Liver (tissue), 9 donors: ENCODE data around the gene PHKG2. TPM values are rescaled to one million over a fixed set of nuclear protein-coding genes. Genes with fewer than 3 reads are reported as not detected.

Experiments
- DNase-seq: peaks from one replicate; pipeline ENCODE4 v3.0.0-alpha.2; 2017; ENCODE audit warnings: low spot score
- H3K27ac ChIP-seq, 2 donors: one replicate each; pipeline ENCODE4 v1.7.0; 2013; ENCODE audit warnings: inconsistent platforms in 2 of 2, low read length in 2 of 2, control low read depth in 1 of 2, low read depth in 1 of 2, mild to moderate bottlenecking in 1 of 2
- H3K27me3 ChIP-seq, 4 donors: one replicate each; pipeline versions ENCODE4 v1.6.1 to v1.7.0; 2013; ENCODE audit warnings: low read length in 3 of 4, inconsistent platforms in 1 of 4, mild to moderate bottlenecking in 1 of 4, moderate library complexity in 1 of 4; ENCODE audit not compliant: control insufficient read depth in 4 of 4, insufficient read depth in 4 of 4
- H3K36me3 ChIP-seq, 4 donors: one replicate each; pipeline versions ENCODE4 v1.6.1 to v1.7.0; 2013; ENCODE audit warnings: low read length in 3 of 4, mild to moderate bottlenecking in 3 of 4, low read depth in 1 of 4, moderate library complexity in 1 of 4; ENCODE audit not compliant: control insufficient read depth in 4 of 4, insufficient read depth in 3 of 4
- H3K4me1 ChIP-seq, 4 donors: one replicate each; pipeline versions ENCODE4 v1.6.1 to v1.7.0; 2013; ENCODE audit warnings: low read length in 3 of 4, mild to moderate bottlenecking in 3 of 4, moderate library complexity in 1 of 4; ENCODE audit not compliant: control insufficient read depth in 4 of 4, insufficient read depth in 4 of 4
- H3K4me3 ChIP-seq, 3 donors: one replicate each; pipeline versions ENCODE4 v1.6.1 to v1.7.0; 2013; ENCODE audit warnings: low read length in 3 of 3, control low read depth in 1 of 3, low read depth in 1 of 3, mild to moderate bottlenecking in 1 of 3
- H3K9ac ChIP-seq, 2 donors: one replicate each; pipeline ENCODE4 v1.7.0; 2013; ENCODE audit warnings: low read length in 2 of 2, mild to moderate bottlenecking in 2 of 2, moderate library complexity in 2 of 2, control low read depth in 1 of 2, low read depth in 1 of 2
- H3K9me3 ChIP-seq, 4 donors: one replicate each; pipeline versions ENCODE4 v1.6.1 to v1.7.0; 2013; ENCODE audit warnings: low read length in 3 of 4; ENCODE audit not compliant: control insufficient read depth in 4 of 4
- CTCF ChIP-seq: fragments of 150-350 bp; IDR thresholded peaks from 2 replicates; pipeline ENCODE4 v1.5.1; 2017; ENCODE audit warnings: improper control_type of control experiment, low read depth, low read length; ENCODE audit not compliant: missing input control
- EGR1 ChIP-seq, 2 donors: IDR thresholded peaks; 2 replicates each; pipeline ENCODE4 v1.6.1; 2016 to 2018; ENCODE audit warnings: antibody characterized with exemption in 2 of 2, low read depth in 2 of 2
- FOXA1 ChIP-seq: IDR thresholded peaks from 2 replicates; pipeline ENCODE4 v1.6.1; 2016; ENCODE audit warnings: antibody characterized with exemption
- GABPA ChIP-seq, 2 donors: IDR thresholded peaks in 1 of 2; conservative IDR thresholded peaks in 1 of 2; 2 replicates each; pipeline ENCODE4 v1.6.1; 2016; ENCODE audit warnings: antibody characterized with exemption in 2 of 2, mild to moderate bottlenecking in 1 of 2, moderate library complexity in 1 of 2
- HNF4A ChIP-seq, 2 donors: conservative IDR thresholded peaks; 2 replicates each; pipeline ENCODE4 v1.6.1; 2016; ENCODE audit warnings: antibody characterized with exemption in 2 of 2, mild to moderate bottlenecking in 2 of 2
- HNF4G ChIP-seq: IDR thresholded peaks from 2 replicates; pipeline ENCODE4 v1.6.1; 2016; ENCODE audit warnings: antibody characterized with exemption
- NR2F2 ChIP-seq: IDR thresholded peaks from 2 replicates; pipeline ENCODE4 v1.6.1; 2016; ENCODE audit warnings: antibody characterized with exemption
- RAD21 ChIP-seq, 2 donors: IDR thresholded peaks; 2 replicates each; pipeline ENCODE4 v1.6.1; 2016; ENCODE audit warnings: antibody characterized with exemption in 2 of 2, mild to moderate bottlenecking in 2 of 2
- REST ChIP-seq: IDR thresholded peaks from 2 replicates; pipeline ENCODE4 v1.6.1; 2016; ENCODE audit warnings: antibody characterized with exemption, mild to moderate bottlenecking
- RXRA ChIP-seq, 2 donors: IDR thresholded peaks; 2 replicates each; pipeline ENCODE4 v1.6.1; 2017 to 2018; ENCODE audit warnings: antibody characterized with exemption in 2 of 2, mild to moderate bottlenecking in 1 of 2
- SP1 ChIP-seq: IDR thresholded peaks from 2 replicates; pipeline ENCODE4 v1.6.1; 2018; ENCODE audit warnings: antibody characterized with exemption, mild to moderate bottlenecking
- YY1 ChIP-seq: IDR thresholded peaks from 2 replicates; pipeline ENCODE4 v1.6.1; 2016; ENCODE audit warnings: antibody characterized with exemption, mild to moderate bottlenecking
- WGBS: extraction: QIAGEN DNeasy Blood & Tissue Kit; methylation state at CpG from one replicate; pipeline ENCODE4 v1.1.7; 2013; 5-methylcytosine and 5-hydroxymethylcytosine counted together
- polyA plus RNA-seq, 2 donors: library from polyadenylated mRNA; stranded (reverse) in 1 of 2; unstranded in 1 of 2; fragments of 200-250 nt in 1 of 2; fragments of >200 nt in 1 of 2; fragmentation: Nextera tagmentation in 1 of 2; extraction: Ambion mirVana in 1 of 2; gene quantifications; one replicate each; pipeline versions ENCODE4 v1.2.1 to v1.2.3, GENCODE V29; 2013 to 2015
- total RNA-seq, 2 donors: library from RNA; depleted of rRNA; stranded (reverse); fragments of >200 nt; gene quantifications; one replicate each; pipeline ENCODE4 v1.2.3, GENCODE V29; 2014
- TF ChIP-seq, protein P1 (sequence below): IDR thresholded peaks from 2 replicates; pipeline ENCODE4 v1.6.1; 2016; ENCODE audit warnings: antibody characterized with exemption
- TF ChIP-seq, protein P2 (sequence below): IDR thresholded peaks from 2 replicates; pipeline ENCODE4 v1.6.1; 2016; ENCODE audit warnings: antibody characterized with exemption
- TF ChIP-seq, protein P3 (sequence below): IDR thresholded peaks from 2 replicates; pipeline ENCODE4 v1.6.1; 2016; ENCODE audit warnings: antibody characterized with exemption
- donor health status: healthy.
- donor health status: healthy.
- donor health status: healthy.
- donor health status: healthy.
- donor health status: healthy.

PHKG2 gene
- total and polyA plus RNA-seq, 4 donors, result 9.2 to 21.2 (median 17.9) TPM

GRCh38 chr16:30736995-30737793 is 11.0 kb upstream of the PHKG2 start:
- Histone ChIP-seq H3K4me3 (no peak overlapping the region), H3K27ac (no peak overlapping the region), H3K4me1 (peaks cover 0 to 7% (median 5%) of the 10 kb centered on the region in 4 donors), H3K36me3 (peaks cover 20 to 61% (median 51%) of the 10 kb centered on the region in 4 donors), H3K9me3 (no peaks in the 10 kb centered on the region), H3K27me3 (no peaks in the 10 kb centered on the region), H3K9ac (no peak overlapping the region)
- WGBS, result 96% methylated on average over 17 of the region's 17 CpGs
- TF ChIP-seq HNF4A (conservative IDR thresholded peaks at IDR 0.05) (no peak), RXRA (IDR thresholded peaks at IDR 0.05) (no peak), YY1 (no peak), SP1 (no peak), GABPA (IDR thresholded peaks at IDR 0.05 in 1 of 2, conservative IDR thresholded peaks at IDR 0.05 in 1 of 2) (no peak)
- TF ChIP-seq, protein P1, sequence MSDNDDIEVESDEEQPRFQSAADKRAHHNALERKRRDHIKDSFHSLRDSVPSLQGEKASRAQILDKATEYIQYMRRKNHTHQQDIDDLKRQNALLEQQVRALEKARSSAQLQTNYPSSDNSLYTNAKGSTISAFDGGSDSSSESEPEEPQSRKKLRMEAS, result no peak
- no peak for DNase-seq

- Histone ChIP-seq H3K36me3 (peaks cover 17 to 55% (median 45%) of the 10 kb centered on the region in 4 donors), H3K27ac (no peak overlapping the region)
- WGBS, result 96% methylated on average over 25 of the region's 25 CpGs
Measured at GRCh38 chr16:30737794-30738648, 10.2 kb upstream of the PHKG2 start.

DNA sequence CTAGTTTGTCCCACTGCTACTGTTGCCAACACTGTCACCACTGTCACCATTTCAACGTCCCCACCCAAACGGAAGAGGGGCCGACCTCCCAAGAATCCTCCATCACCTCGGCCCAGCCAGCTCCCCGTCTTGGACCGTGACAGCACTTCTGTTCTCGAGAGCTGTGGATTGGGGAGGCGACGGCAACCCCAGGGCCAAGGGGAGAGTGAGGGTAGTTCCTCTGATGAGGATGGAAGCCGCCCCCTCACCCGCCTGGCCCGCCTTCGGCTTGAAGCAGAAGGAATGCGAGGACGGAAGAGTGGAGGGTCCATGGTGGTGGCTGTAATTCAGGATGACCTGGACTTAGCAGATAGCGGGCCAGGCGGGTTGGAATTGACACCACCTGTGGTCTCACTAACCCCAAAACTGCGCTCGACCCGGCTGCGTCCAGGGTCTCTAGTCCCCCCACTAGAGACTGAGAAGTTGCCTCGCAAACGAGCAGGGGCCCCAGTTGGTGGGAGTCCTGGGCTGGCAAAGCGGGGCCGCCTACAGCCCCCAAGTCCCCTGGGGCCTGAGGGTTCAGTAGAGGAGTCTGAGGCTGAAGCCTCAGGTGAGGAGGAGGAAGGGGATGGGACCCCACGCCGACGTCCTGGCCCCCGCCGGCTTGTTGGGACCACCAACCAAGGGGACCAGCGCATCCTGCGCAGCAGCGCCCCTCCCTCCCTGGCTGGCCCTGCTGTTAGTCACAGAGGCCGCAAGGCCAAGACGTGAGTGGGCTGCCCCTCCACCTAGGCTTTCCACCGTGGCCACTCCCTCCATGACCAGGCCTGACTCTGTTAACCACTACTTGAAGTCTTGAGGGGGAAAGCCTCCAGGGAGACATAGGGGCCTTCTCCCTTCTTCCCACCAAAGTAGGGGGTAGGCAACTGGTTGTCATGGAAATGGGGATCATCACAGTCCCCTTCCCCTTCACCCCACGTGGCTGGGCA is 9.0 kb upstream of the PHKG2 start:
- Histone ChIP-seq H3K9ac (no peak overlapping the region), H3K9me3 (no peaks in the 10 kb centered on the region), H3K4me3 (no peak overlapping the region), H3K27ac (no peak overlapping the region), H3K36me3 (peaks cover 17 to 43% (median 34%) of the 10 kb centered on the region in 4 donors), H3K4me1 (peaks cover 0 to 7% (median 5%) of the 10 kb centered on the region in 4 donors), H3K27me3 (no peaks in the 10 kb centered on the region)
- 95% methylated on average over 37 of the region's 37 CpGs for WGBS
- DNase-seq, result no peak
- TF ChIP-seq, protein P2, sequence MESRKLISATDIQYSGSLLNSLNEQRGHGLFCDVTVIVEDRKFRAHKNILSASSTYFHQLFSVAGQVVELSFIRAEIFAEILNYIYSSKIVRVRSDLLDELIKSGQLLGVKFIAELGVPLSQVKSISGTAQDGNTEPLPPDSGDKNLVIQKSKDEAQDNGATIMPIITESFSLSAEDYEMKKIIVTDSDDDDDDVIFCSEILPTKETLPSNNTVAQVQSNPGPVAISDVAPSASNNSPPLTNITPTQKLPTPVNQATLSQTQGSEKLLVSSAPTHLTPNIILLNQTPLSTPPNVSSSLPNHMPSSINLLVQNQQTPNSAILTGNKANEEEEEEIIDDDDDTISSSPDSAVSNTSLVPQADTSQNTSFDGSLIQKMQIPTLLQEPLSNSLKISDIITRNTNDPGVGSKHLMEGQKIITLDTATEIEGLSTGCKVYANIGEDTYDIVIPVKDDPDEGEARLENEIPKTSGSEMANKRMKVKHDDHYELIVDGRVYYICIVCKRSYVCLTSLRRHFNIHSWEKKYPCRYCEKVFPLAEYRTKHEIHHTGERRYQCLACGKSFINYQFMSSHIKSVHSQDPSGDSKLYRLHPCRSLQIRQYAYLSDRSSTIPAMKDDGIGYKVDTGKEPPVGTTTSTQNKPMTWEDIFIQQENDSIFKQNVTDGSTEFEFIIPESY, result no peak
- TF ChIP-seq HNF4G (no peak), REST (no peak), HNF4A (conservative IDR thresholded peaks at IDR 0.05) (no peak), GABPA (IDR thresholded peaks at IDR 0.05 in 1 of 2, conservative IDR thresholded peaks at IDR 0.05 in 1 of 2) (no peak), CTCF (no peak), EGR1 (IDR thresholded peaks at IDR 0.05; ENCODE audit: low read depth in 2 of 2) (no peak), NR2F2 (no peak), SP1 (no peak), RAD21 (IDR thresholded peaks at IDR 0.05) (no peak), YY1 (no peak), RXRA (IDR thresholded peaks at IDR 0.05) (no peak)
- TF ChIP-seq, protein P3, sequence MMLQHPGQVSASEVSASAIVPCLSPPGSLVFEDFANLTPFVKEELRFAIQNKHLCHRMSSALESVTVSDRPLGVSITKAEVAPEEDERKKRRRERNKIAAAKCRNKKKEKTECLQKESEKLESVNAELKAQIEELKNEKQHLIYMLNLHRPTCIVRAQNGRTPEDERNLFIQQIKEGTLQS, result no peak

More at GRCh38 chr16:30737794-30738648, 10.2 kb upstream of the PHKG2 start:
- DNase-seq, result no peak
- Histone ChIP-seq H3K9me3 (no peaks in the 10 kb centered on the region), H3K27me3 (no peaks in the 10 kb centered on the region), H3K9ac (no peak overlapping the region), H3K4me1 (peaks cover 0 to 7% (median 5%) of the 10 kb centered on the region in 4 donors), H3K4me3 (no peak overlapping the region)
- no peak for TF ChIP-seq FOXA1
